GM12872 (cell line): Measurements from ENCODE around the gene SPG7.

Experiments
- CTCF ChIP-seq: IDR thresholded peaks from 3 replicates; pipeline ENCODE4 v1.5.1; 2011; ENCODE audit warnings: low read depth, mild to moderate bottlenecking, low read length, moderate library complexity; ENCODE audit not compliant: insufficient read depth

SPG7 gene

GRCh38 chr16:89499767-89500166 lies 8.4 kb upstream of the SPG7 start:
- no peak for TF ChIP-seq CTCF

GRCh38 chr16:89502081-89502843 lies 5.9 kb upstream of the SPG7 start:
- TF ChIP-seq CTCF, result no peak

GRCh38 chr16:89504091-89504490 lies 4.1 kb upstream of the SPG7 start:
- TF ChIP-seq CTCF, result no peak

GRCh38 chr16:89505204-89506112 lies 2.7 kb upstream of the SPG7 start:
- no peak for TF ChIP-seq CTCF

- no peak for TF ChIP-seq CTCF
Measured at GRCh38 chr16:89506113-89506504, 2.1 kb upstream of the SPG7 start.

GRCh38 chr16:89506791-89507191 lies 1.4 kb upstream of the SPG7 start:
- no peak for TF ChIP-seq CTCF

GRCh38 chr16:89507214-89507833 lies 879 bp upstream of the SPG7 start:
- TF ChIP-seq CTCF, result no peak
